Heart right ventricle (tissue), 16 donors: ENCODE measurements around the gene PYROXD2. TPM values are rescaled to one million over a fixed set of nuclear protein-coding genes. Genes with fewer than 3 reads are reported as not detected.

Experiments used
- ATAC-seq, 8 donors: fragments of 200-7000 bp; cut with Tn5 transposase; one replicate each; pipeline ENCODE4 v1.9.1; 2020; ENCODE audit warnings: mild to moderate bottlenecking in 8 of 8, moderate library complexity in 8 of 8, moderate number of reproducible peaks in 1 of 8
- DNase-seq, 2 donors: peaks; one replicate each; pipeline ENCODE4 v3.0.0-alpha.2; 2020
- H3K27ac ChIP-seq, 10 donors: fragments of 200-600 bp; sonication (generic) in 2 of 10; one replicate each; pipeline versions ENCODE4 v1.5.0 to v1.8.0; 2020 to 2022; ENCODE audit warnings: mild to moderate bottlenecking in 3 of 10
- H3K27me3 ChIP-seq, 7 donors: fragments of 200-600 bp; one replicate each; pipeline ENCODE4 v1.8.0; 2021 to 2022; ENCODE audit warnings: mild to moderate bottlenecking in 2 of 7
- H3K36me3 ChIP-seq, 9 donors: fragments of 200-600 bp; sonication (generic) in 1 of 9; one replicate each; pipeline versions ENCODE4 v1.5.0 to v1.8.0; 2020 to 2022; ENCODE audit warnings: mild to moderate bottlenecking in 2 of 9
- H3K4me1 ChIP-seq, 9 donors: fragments of 200-600 bp; sonication (generic) in 1 of 9; one replicate each; pipeline versions ENCODE4 v1.5.0 to v1.8.0; 2020 to 2022; ENCODE audit warnings: mild to moderate bottlenecking in 4 of 9
- H3K4me3 ChIP-seq, 10 donors: fragments of 200-600 bp; sonication (generic) in 2 of 10; one replicate each; pipeline versions ENCODE4 v1.5.0 to v1.8.0; 2020 to 2022; ENCODE audit warnings: mild to moderate bottlenecking in 7 of 10, moderate library complexity in 2 of 10
- H3K9me3 ChIP-seq, 11 donors: fragments of 200-600 bp in 10 of 11; sonication (generic) in 2 of 11; one replicate each; pipeline versions ENCODE4 v1.5.0 to v1.8.0; 2013 to 2022; ENCODE audit warnings: mild to moderate bottlenecking in 2 of 11, control low read depth in 1 of 11, moderate library complexity in 1 of 11
- CTCF ChIP-seq, 9 donors: fragments of 200-600 bp; sonication (generic) in 2 of 9; IDR thresholded peaks; one replicate each; pipeline versions ENCODE4 v1.5.0 to v1.8.0; 2021 to 2022; ENCODE audit warnings: antibody characterized with exemption in 9 of 9, mild to moderate bottlenecking in 5 of 9, moderate library complexity in 1 of 9
- WGBS, 2 donors: extraction: QIAGEN DNeasy Blood & Tissue Kit; methylation state at CpG; one replicate each; pipeline ENCODE4 v1.1.7; 2013; ENCODE audit warnings: inconsistent platforms in 1 of 2; 5-methylcytosine and 5-hydroxymethylcytosine counted together
- intact Hi-C, 10 donors: fragments of 100-400 bp; cut with DNase I; formaldehyde crosslinking; loops; one replicate each; pipeline versions ENCODE4 v1.11.1 to v1.14.2; 2022
- polyA plus RNA-seq, 2 donors: library from polyadenylated mRNA; stranded (reverse); fragments of 200-250 nt; gene quantifications; one replicate each; pipeline ENCODE4 v1.2.3, GENCODE V29; 2013
- total RNA-seq, 10 donors: library from RNA; stranded (reverse); fragmentation: NEBNext Ultra II Directional in 3 of 10; extraction: Animal tissue kit (Norgen Biotek cat#: 25700) in 3 of 10; gene quantifications; one replicate each; pipeline versions ENCODE4 v1.2.1 to v1.2.4, GENCODE V29; 2021 to 2023
- donor health status: Arrhythmogenic right ventricular cardiomyopathy.
- donor health status: ischemic (EF 13 %, LVEDD 7.1; RV severe dilation, severe dysfunction).
- donor health status: healthy with polysubstance abuse.
- donor health status: DM: no; HTN: yes; CAD: no.
- donor health status: DM: no; HTN: no; CAD: no.
- donor health status: ischemic (EF 25% LVEDD 6.9; RV normal size, moderate dysfunction).
- donor health status: ischemic (EF 25% LVEDD 5.7; RV mildly dilated, moderate dysfunction).
- donor health status: healthy.
- donor health status: DM: yes; HTN: yes; CAD: no.
- donor health status: Ischemic cardiomyopathy.
- donor health status: ischemic (EF 35%, LVEDD 5.7; RV mildly dilated, moderate dysfunction).
- donor health status: nonischemic (EF 11% LVEDD 7.7; RV severe dilation, severe dysfunction).
- donor health status: DM: yes; HTN: yes; CAD: no.
- donor health status: PGD.
- donor health status: ischemic (EF 29% LVEDD 5.4; RV normal size, mild dysfunction).
- donor health status: nonischemic (EF 23%, LVEDD 6.1; RV moderate dilation, normal function).

The PYROXD2 gene
- total and polyA plus RNA-seq, 12 donors, result 3.1 to 31.2 (median 13.9) TPM

- ATAC-seq (peak in 2 of 8 donors; percentile 26 to 51), DNase-seq (no peak)
- Histone ChIP-seq H3K27me3 (peaks cover 0 to 6% (median 0%) of the 10 kb centered on the region in 7 donors), H3K4me3 (no peak overlapping the region), H3K9me3 (no peaks in the 10 kb centered on the region), H3K4me1 (peaks cover 0 to 32% (median 6%) of the 10 kb centered on the region in 9 donors), H3K27ac (no peak overlapping the region), H3K36me3 (no peaks in the 10 kb centered on the region)
- no peak for TF ChIP-seq CTCF (IDR thresholded peaks at IDR 0.05)
- whole genome bisulfite sequencing, 2 donors, result 59 to 62% methylated on average over 14 of the region's 14 CpGs
- intact Hi-C loops, result no loop called here
Observed at GRCh38 chr10:98370831-98371820, 43.9 kb downstream of the PYROXD2 start.

DNA sequence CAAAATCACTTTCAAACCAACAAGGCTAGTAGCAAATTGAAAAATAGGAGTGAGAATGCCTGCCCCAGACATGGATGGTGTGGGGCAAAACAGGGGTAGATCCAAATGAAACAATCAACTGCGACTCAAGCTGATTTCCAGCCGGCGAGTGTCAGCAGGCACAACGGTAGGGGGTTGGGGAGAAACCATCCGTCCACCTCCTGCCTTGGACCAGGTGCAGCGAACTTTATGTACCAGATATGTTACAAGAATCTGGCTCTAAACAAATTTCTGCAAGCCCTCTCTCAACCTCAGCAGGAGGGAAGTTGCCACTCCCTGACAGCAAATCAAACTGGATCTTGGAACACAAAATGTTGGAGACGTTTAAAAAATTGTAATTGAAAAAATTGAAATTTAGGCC lies 45.2 kb downstream of the PYROXD2 start:
- DNase-seq (no peak), ATAC-seq (no peak)
- H3K27ac ChIP-seq, result no peak overlapping the region
- no peaks in the 10 kb centered on the region for H3K9me3 ChIP-seq
- peaks cover 0 to 6% (median 0%) of the 10 kb centered on the region in 7 donors for H3K27me3 ChIP-seq
- no peak overlapping the region for H3K4me3 ChIP-seq
- WGBS, 2 donors, result 81 to 84% methylated on average over 7 of the region's 7 CpGs
- H3K36me3 ChIP-seq, result no peaks in the 10 kb centered on the region
- intact Hi-C loops, result no loop called here
- no peak for TF ChIP-seq CTCF (IDR thresholded peaks at IDR 0.05)
- peaks cover 0 to 27% (median 6%) of the 10 kb centered on the region in 9 donors for H3K4me1 ChIP-seq

GRCh38 chr10:98368644-98369043 lies 46.3 kb downstream of the PYROXD2 start:
- DNase-seq, result no peak
- WGBS, 2 donors, result 95 to 97% methylated on average over 2 of the region's 2 CpGs

More at GRCh38 chr10:98368644-98369043, 46.3 kb downstream of the PYROXD2 start:
- Histone ChIP-seq H3K36me3 (no peaks in the 10 kb centered on the region), H3K4me3 (no peak overlapping the region), H3K27me3 (peaks cover 0 to 6% (median 0%) of the 10 kb centered on the region in 7 donors), H3K27ac (no peak overlapping the region), H3K4me1 (peaks cover 0 to 15% (median 3%) of the 10 kb centered on the region in 9 donors), H3K9me3 (no peaks in the 10 kb centered on the region)
- intact Hi-C loops, result no loop called here
- no peak for TF ChIP-seq CTCF (IDR thresholded peaks at IDR 0.05)
- no peak for ATAC-seq
